ENCODE data around the gene TMEM62.

Gene TMEM62

DNA sequence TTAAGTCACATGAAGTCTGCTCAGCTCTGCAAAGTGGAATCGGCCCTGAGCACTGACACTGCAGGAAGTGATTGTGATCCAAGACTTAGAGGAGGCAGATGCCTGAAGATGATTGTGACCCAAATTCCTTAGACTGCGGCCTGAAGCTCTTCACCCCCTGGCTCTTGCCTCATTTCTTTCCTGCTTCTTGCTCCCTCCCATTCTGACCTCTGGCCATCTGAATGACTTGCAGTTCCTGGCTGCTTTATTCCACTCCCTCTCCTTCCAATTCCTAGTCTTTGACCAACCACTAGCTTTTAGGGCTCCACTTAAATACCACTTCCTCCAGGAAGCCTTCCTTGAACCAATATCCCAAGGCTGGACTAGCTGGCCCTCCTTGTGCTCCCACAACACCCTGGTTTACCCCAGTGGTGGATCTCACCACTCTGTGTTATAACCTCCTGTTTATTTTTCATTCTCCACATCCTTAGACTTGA lies 97.3 kb downstream of the TMEM62 start:
- no peak overlapping the region for H3K27ac ChIP-seq
- no peak for TF ChIP-seq ZFX (IDR thresholded peaks at IDR 0.05)
- TF ChIP-seq, protein P1, sequence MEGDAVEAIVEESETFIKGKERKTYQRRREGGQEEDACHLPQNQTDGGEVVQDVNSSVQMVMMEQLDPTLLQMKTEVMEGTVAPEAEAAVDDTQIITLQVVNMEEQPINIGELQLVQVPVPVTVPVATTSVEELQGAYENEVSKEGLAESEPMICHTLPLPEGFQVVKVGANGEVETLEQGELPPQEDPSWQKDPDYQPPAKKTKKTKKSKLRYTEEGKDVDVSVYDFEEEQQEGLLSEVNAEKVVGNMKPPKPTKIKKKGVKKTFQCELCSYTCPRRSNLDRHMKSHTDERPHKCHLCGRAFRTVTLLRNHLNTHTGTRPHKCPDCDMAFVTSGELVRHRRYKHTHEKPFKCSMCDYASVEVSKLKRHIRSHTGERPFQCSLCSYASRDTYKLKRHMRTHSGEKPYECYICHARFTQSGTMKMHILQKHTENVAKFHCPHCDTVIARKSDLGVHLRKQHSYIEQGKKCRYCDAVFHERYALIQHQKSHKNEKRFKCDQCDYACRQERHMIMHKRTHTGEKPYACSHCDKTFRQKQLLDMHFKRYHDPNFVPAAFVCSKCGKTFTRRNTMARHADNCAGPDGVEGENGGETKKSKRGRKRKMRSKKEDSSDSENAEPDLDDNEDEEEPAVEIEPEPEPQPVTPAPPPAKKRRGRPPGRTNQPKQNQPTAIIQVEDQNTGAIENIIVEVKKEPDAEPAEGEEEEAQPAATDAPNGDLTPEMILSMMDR (conservative IDR thresholded peaks at IDR 0.05): no peak

DNA sequence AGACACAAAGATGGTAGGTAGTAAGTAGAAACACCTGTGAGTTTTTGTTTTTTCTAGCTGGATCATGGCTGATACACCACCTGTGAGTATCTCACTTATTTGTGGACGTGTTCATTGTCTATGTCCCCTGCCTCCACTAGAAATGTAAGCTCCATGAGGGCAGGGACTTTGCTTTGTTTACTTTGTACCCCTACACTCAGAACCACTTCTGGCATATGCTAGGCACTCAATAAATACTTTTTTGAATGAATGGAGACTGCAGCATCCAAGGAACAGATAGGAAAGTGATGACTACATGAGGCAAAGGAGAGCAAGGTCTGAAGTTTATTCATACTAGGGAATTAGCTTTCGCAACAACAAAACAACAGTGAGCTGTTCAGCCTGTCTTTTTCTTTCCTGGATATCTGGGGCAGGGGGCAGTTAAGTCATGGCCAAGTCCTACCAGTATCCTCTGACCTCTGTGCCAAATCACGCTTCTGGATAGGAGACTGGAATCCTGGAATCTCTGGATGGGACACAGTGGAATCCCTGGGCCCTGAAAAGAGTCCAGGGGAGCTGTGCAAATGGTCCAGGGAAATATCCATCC lies 99.0 kb downstream of the TMEM62 start:
- H3K27ac ChIP-seq: no peak overlapping the region
- TF ChIP-seq ZFX (IDR thresholded peaks at IDR 0.05): no peak
- TF ChIP-seq, protein P1 (conservative IDR thresholded peaks at IDR 0.05): no peak
